Trophoblast cell (in vitro differentiated cells and primary cell): ENCODE data around the gene EHD2.
A peak's percentile ranks its signal among the peaks of the same experiment; 100 is the strongest.

Experiments
- DNase-seq, 2 donors: peaks; one replicate each; pipeline ENCODE4 v3.0.0-alpha.2; 2016
- H2AFZ ChIP-seq: 2 replicates; pipeline ENCODE4 v1.6.1; 2013; ENCODE audit warnings: low read length, moderate library complexity, mild to moderate bottlenecking; ENCODE audit not compliant: insufficient read depth, poor library complexity
- H2AK5ac ChIP-seq: 2 replicates; pipeline ENCODE4 v1.6.1; 2013; ENCODE audit warnings: mild to moderate bottlenecking, low read length
- H2BK120ac ChIP-seq: 2 replicates; pipeline ENCODE4 v1.6.1; 2013; ENCODE audit warnings: low read length, mild to moderate bottlenecking, moderate library complexity; ENCODE audit not compliant: insufficient read depth, poor library complexity
- H2BK12ac ChIP-seq: 2 replicates; pipeline ENCODE4 v1.6.1; 2013; ENCODE audit warnings: mild to moderate bottlenecking, low read length, moderate library complexity
- H2BK5ac ChIP-seq: 2 replicates; pipeline ENCODE4 v1.6.1; 2013; ENCODE audit warnings: low read length, low read depth, moderate library complexity, mild to moderate bottlenecking; ENCODE audit not compliant: poor library complexity
- H3K14ac ChIP-seq: 2 replicates; pipeline ENCODE4 v1.6.1; 2013; ENCODE audit warnings: mild to moderate bottlenecking, low read length
- H3K18ac ChIP-seq: 2 replicates; pipeline ENCODE4 v1.6.1; 2013; ENCODE audit warnings: mild to moderate bottlenecking, low read length
- H3K23ac ChIP-seq: 2 replicates; pipeline ENCODE4 v1.6.1; 2013; ENCODE audit warnings: low read length
- H3K27ac ChIP-seq: 2 replicates; pipeline ENCODE4 v1.5.1; 2013; ENCODE audit warnings: low read depth, mild to moderate bottlenecking, inconsistent platforms, low read length, moderate library complexity
- H3K27me3 ChIP-seq: 2 replicates; pipeline ENCODE4 v1.6.1; 2013; ENCODE audit warnings: inconsistent platforms, mild to moderate bottlenecking, low read length, moderate library complexity; ENCODE audit not compliant: insufficient read depth
- H3K36me3 ChIP-seq, 2 experiments: 1 replicate in 1 of 2; 2 replicates in 1 of 2; pipeline ENCODE4 v1.6.1; 2013; ENCODE audit warnings: low read length in 2 of 2, mild to moderate bottlenecking in 2 of 2, moderate library complexity in 1 of 2; ENCODE audit not compliant: insufficient read depth in 2 of 2, control insufficient read depth in 1 of 2
- H3K4ac ChIP-seq: 2 replicates; pipeline ENCODE4 v1.6.1; 2013; ENCODE audit warnings: low read depth, mild to moderate bottlenecking, low read length, moderate library complexity
- H3K4me1 ChIP-seq, 2 experiments: 1 replicate in 1 of 2; 2 replicates in 1 of 2; pipeline ENCODE4 v1.6.1; 2013; ENCODE audit warnings: low read length in 2 of 2, mild to moderate bottlenecking in 2 of 2, moderate library complexity in 1 of 2; ENCODE audit not compliant: insufficient read depth in 2 of 2, control insufficient read depth in 1 of 2
- H3K4me2 ChIP-seq: 2 replicates; pipeline ENCODE4 v1.6.1; 2013; ENCODE audit warnings: inconsistent platforms, mild to moderate bottlenecking, low read length, moderate library complexity
- H3K4me3 ChIP-seq: 2 replicates; pipeline ENCODE4 v1.5.1; 2013; ENCODE audit warnings: mild to moderate bottlenecking, low read depth, low read length, inconsistent platforms
- H3K79me1 ChIP-seq: one replicate; pipeline ENCODE4 v1.6.1; 2013; ENCODE audit warnings: low read length
- H3K79me2 ChIP-seq: 2 replicates; pipeline ENCODE4 v1.6.1; 2013; ENCODE audit warnings: low read length, mild to moderate bottlenecking; ENCODE audit not compliant: control insufficient read depth, insufficient read depth, poor library complexity
- H3K9ac ChIP-seq: 2 replicates; pipeline ENCODE4 v1.6.1; 2013; ENCODE audit warnings: mild to moderate bottlenecking, low read length
- H3K9me3 ChIP-seq: 2 replicates; pipeline ENCODE4 v1.6.1; 2013; ENCODE audit warnings: low read depth, mild to moderate bottlenecking, control low read depth, inconsistent platforms, low read length; ENCODE audit not compliant: insufficient read depth
- H4K12ac ChIP-seq: 2 replicates; pipeline ENCODE4 v1.6.1; 2013; ENCODE audit warnings: low read depth, mild to moderate bottlenecking, low read length, moderate library complexity
- H4K8ac ChIP-seq: 2 replicates; pipeline ENCODE4 v1.6.1; 2013; ENCODE audit warnings: low read depth, mild to moderate bottlenecking, low read length, moderate library complexity
- H4K91ac ChIP-seq: one replicate; pipeline ENCODE4 v1.6.1; 2013; ENCODE audit warnings: low read depth, mild to moderate bottlenecking, low read length, moderate library complexity
- whole genome bisulfite sequencing: extraction: QIAGEN DNeasy Blood & Tissue Kit; methylation state at CpG from one replicate; pipeline ENCODE4 v1.1.7; 2013; ENCODE audit warnings: missing lambda C conversion rate; ENCODE audit not compliant: insufficient read length, insufficient coverage; ENCODE audit errors: extremely low coverage; 5-methylcytosine and 5-hydroxymethylcytosine counted together

Gene EHD2

GRCh38 chr19:47765523-47766358 lies 52.5 kb downstream of the EHD2 start:
- Histone ChIP-seq H3K4me3 (no peak overlapping the region), H3K4me1 (no peaks in the 10 kb centered on the region), H3K27ac (no peak overlapping the region), H3K79me1 (no peaks in the 10 kb centered on the region), H4K91ac (no peak overlapping the region), H2BK12ac (no peak overlapping the region), H3K79me2 (no peaks in the 10 kb centered on the region), H2BK5ac (no peak overlapping the region), H3K4ac (no peak overlapping the region), H2AK5ac (no peak overlapping the region), H3K18ac (no peak overlapping the region), H3K27me3 (no peaks in the 10 kb centered on the region), H3K9ac (no peak overlapping the region), H3K14ac (no peak overlapping the region), H3K9me3 (peaks cover 3% of the 10 kb centered on the region), H2AFZ (no peak overlapping the region), H4K12ac (no peak overlapping the region), H3K23ac (no peak overlapping the region), H2BK120ac (no peak overlapping the region), H3K4me2 (no peak overlapping the region), H3K36me3 (no peaks in the 10 kb centered on the region), H4K8ac (no peak overlapping the region)
- DNase-seq: peak in 1 of 2 donors; percentile 76
- no CpG with 5 or more reads among the region's 19 CpGs for WGBS

GRCh38 chr19:47766359-47766620 lies 53.1 kb downstream of the EHD2 start:
- no peak overlapping the region for H2AK5ac ChIP-seq
- no peak overlapping the region for H2BK5ac ChIP-seq
- no peaks in the 10 kb centered on the region for H3K36me3 ChIP-seq
- H3K18ac ChIP-seq: no peak overlapping the region
- no peak overlapping the region for H3K4me3 ChIP-seq
- no peak overlapping the region for H3K9ac ChIP-seq
- H3K27me3 ChIP-seq: no peaks in the 10 kb centered on the region
- H3K4me2 ChIP-seq: no peak overlapping the region
- no peak overlapping the region for H3K4ac ChIP-seq
- no peak overlapping the region for H2BK120ac ChIP-seq
- no peak overlapping the region for H4K91ac ChIP-seq
- H3K4me1 ChIP-seq: no peaks in the 10 kb centered on the region
- no peak overlapping the region for H4K12ac ChIP-seq
- H2AFZ ChIP-seq: no peak overlapping the region
- WGBS: no CpG with 5 or more reads among the region's 7 CpGs
- no peak overlapping the region for H3K27ac ChIP-seq
- H4K8ac ChIP-seq: no peak overlapping the region
- no peak overlapping the region for H3K14ac ChIP-seq
- peaks cover 3% of the 10 kb centered on the region for H3K9me3 ChIP-seq
- H3K79me2 ChIP-seq: no peaks in the 10 kb centered on the region
- no peaks in the 10 kb centered on the region for H3K79me1 ChIP-seq
- no peak overlapping the region for H3K23ac ChIP-seq
- DNase-seq: no peak
- H2BK12ac ChIP-seq: no peak overlapping the region

GRCh38 chr19:47766670-47767069 lies 53.4 kb downstream of the EHD2 start:
- Histone ChIP-seq H3K4me3 (no peak overlapping the region), H3K27ac (no peak overlapping the region), H2BK12ac (no peak overlapping the region), H3K14ac (no peak overlapping the region), H4K8ac (no peak overlapping the region), H3K4ac (no peak overlapping the region), H3K9ac (no peak overlapping the region), H2AFZ (no peak overlapping the region), H3K27me3 (no peaks in the 10 kb centered on the region), H2AK5ac (no peak overlapping the region), H2BK120ac (no peak overlapping the region), H2BK5ac (no peak overlapping the region), H3K79me2 (no peaks in the 10 kb centered on the region), H3K4me2 (no peak overlapping the region), H3K18ac (no peak overlapping the region), H3K9me3 (peaks cover 3% of the 10 kb centered on the region), H3K4me1 (no peaks in the 10 kb centered on the region), H4K12ac (no peak overlapping the region), H3K36me3 (no peaks in the 10 kb centered on the region), H4K91ac (no peak overlapping the region), H3K23ac (no peak overlapping the region), H3K79me1 (no peaks in the 10 kb centered on the region)
- no CpG with 5 or more reads among the region's 7 CpGs for WGBS
- DNase-seq: peak in 1 of 2 donors; percentile 21

- no peak overlapping the region for H2BK5ac ChIP-seq
- no peak overlapping the region for H3K4ac ChIP-seq
- H3K79me1 ChIP-seq: no peaks in the 10 kb centered on the region
- H3K4me1 ChIP-seq: no peaks in the 10 kb centered on the region
- H4K8ac ChIP-seq: no peak overlapping the region
- H3K4me2 ChIP-seq: no peak overlapping the region
- no peak overlapping the region for H2BK120ac ChIP-seq
- no peaks in the 10 kb centered on the region for H3K79me2 ChIP-seq
- H2AK5ac ChIP-seq: no peak overlapping the region
- peaks cover 3% of the 10 kb centered on the region for H3K9me3 ChIP-seq
- H3K36me3 ChIP-seq: no peaks in the 10 kb centered on the region
- no CpG with 5 or more reads among the region's 2 CpGs for WGBS
- H4K12ac ChIP-seq: no peak overlapping the region
- no peak overlapping the region for H3K14ac ChIP-seq
- H3K23ac ChIP-seq: no peak overlapping the region
- no peak overlapping the region for H3K4me3 ChIP-seq
- no peak overlapping the region for H3K27ac ChIP-seq
- no peak for DNase-seq
- no peak overlapping the region for H3K9ac ChIP-seq
- no peak overlapping the region for H2BK12ac ChIP-seq
- no peak overlapping the region for H2AFZ ChIP-seq
- H4K91ac ChIP-seq: no peak overlapping the region
- H3K18ac ChIP-seq: no peak overlapping the region
- H3K27me3 ChIP-seq: no peaks in the 10 kb centered on the region
Measured at GRCh38 chr19:47767349-47767748, 54.1 kb downstream of the EHD2 start.
